Measurements from ENCODE around the gene SLC27A6. TPM values are rescaled to one million over a fixed set of nuclear protein-coding genes. Genes with fewer than 3 reads are reported as not detected.

SLC27A6 gene
- total and polyA plus RNA-seq, 11 donors = 9.0 to 95.1 (median 31.5) TPM

- Histone ChIP-seq H3K4me1 (peaks cover 0 to 4% (median 0%) of the 10 kb centered on the region in 12 donors), H3K27me3 (no peaks in the 10 kb centered on the region), H3K9me3 (peaks cover 0 to 6% (median 0%) of the 10 kb centered on the region in 12 donors), H3K27ac (no peak overlapping the region), H3K4me3 (no peak overlapping the region), H3K36me3 (no peaks in the 10 kb centered on the region)
- intact Hi-C loops (cut with DNase I) = no loop called here
- TF ChIP-seq CTCF (IDR thresholded peaks at IDR 0.05) (no peak), POLR2A (IDR thresholded peaks at IDR 0.05) (no peak)
- DNase-seq = no peak
- WGBS, 4 donors = 17 to 30% (median 25%) methylated on average over 1 of the region's 1 CpG
- no peak for ATAC-seq
Measured at GRCh38 chr5:128974567-128974966, 9.3 kb downstream of the SLC27A6 start.

- no peaks in the 10 kb centered on the region for H3K9me3 ChIP-seq
- no peak for DNase-seq
- H3K27ac ChIP-seq = no peak overlapping the region
- H3K4me1 ChIP-seq = peaks cover 0 to 4% (median 0%) of the 10 kb centered on the region in 12 donors
- H3K4me3 ChIP-seq = no peak overlapping the region
- no peaks in the 10 kb centered on the region for H3K27me3 ChIP-seq
- intact Hi-C loops (cut with DNase I) = no loop called here
- no peak for ATAC-seq
- WGBS, 4 donors = 39 to 58% (median 48%) methylated on average over 1 of the region's 1 CpG
- no peaks in the 10 kb centered on the region for H3K36me3 ChIP-seq
- TF ChIP-seq POLR2A (IDR thresholded peaks at IDR 0.05) (no peak), CTCF (IDR thresholded peaks at IDR 0.05) (no peak)
Measured at GRCh38 chr5:128979761-128980160, 14.5 kb downstream of the SLC27A6 start.

GRCh38 chr5:128980917-128981316 is 15.6 kb downstream of the SLC27A6 start:
- no peak overlapping the region for H3K27ac ChIP-seq
- DNase-seq (no peak), ATAC-seq (no peak)
- H3K9me3 ChIP-seq = no peaks in the 10 kb centered on the region
- no peak overlapping the region for H3K4me3 ChIP-seq
- no peaks in the 10 kb centered on the region for H3K27me3 ChIP-seq
- H3K4me1 ChIP-seq = peaks cover 0 to 4% (median 0%) of the 10 kb centered on the region in 12 donors
- no peak for TF ChIP-seq POLR2A (IDR thresholded peaks at IDR 0.05)
- TF ChIP-seq CTCF (IDR thresholded peaks at IDR 0.05) = no peak
- intact Hi-C loops (cut with DNase I) = no loop called here
- no peaks in the 10 kb centered on the region for H3K36me3 ChIP-seq
- WGBS, 4 donors = 83 to 88% (median 86%) methylated on average over 3 of the region's 3 CpGs

GRCh38 chr5:128984480-128984879 is 19.2 kb downstream of the SLC27A6 start:
- Histone ChIP-seq H3K9me3 (no peaks in the 10 kb centered on the region), H3K4me3 (no peak overlapping the region), H3K36me3 (no peaks in the 10 kb centered on the region), H3K4me1 (no peaks in the 10 kb centered on the region), H3K27me3 (no peaks in the 10 kb centered on the region), H3K27ac (no peak overlapping the region)
- ATAC-seq = no peak
- 45 to 57% (median 52%) methylated on average over 1 of the region's 1 CpG for WGBS, 4 donors
- intact Hi-C loops (cut with DNase I) = no loop called here
- TF ChIP-seq CTCF (IDR thresholded peaks at IDR 0.05) (no peak), POLR2A (IDR thresholded peaks at IDR 0.05) (no peak)
- DNase-seq = no peak
